ENCODE results near the gene MON1A.

- TF ChIP-seq POLR2AphosphoS5 (IDR thresholded peaks at IDR 0.05; ENCODE audit: low read depth, low read length) (no peak), POLR2A (IDR thresholded peaks at IDR 0.05; ENCODE audit: low read depth, low read length) (no peak), TAF1 (IDR thresholded peaks at IDR 0.05; ENCODE audit: low read depth, low read length) (no peak), SPI1 (IDR thresholded peaks at IDR 0.05; ENCODE audit: low read depth, low read length) (no peak), POU2F2 (IDR thresholded peaks at IDR 0.05; ENCODE audit: low read depth, low read length) (no peak), PAX5 (IDR thresholded peaks at IDR 0.05; ENCODE audit: insufficient read depth, low read length, severe bottlenecking) (no peak)
Observed at GRCh38 chr3:49880581-49881315, 48.9 kb downstream of the MON1A start.
